Urinary bladder (tissue), 4 donors: ENCODE data around the gene SEC31B. TPM values are rescaled to one million over a fixed set of nuclear protein-coding genes. Genes with fewer than 3 reads are reported as not detected.

Experiments used
- DNase-seq: peaks from one replicate; pipeline ENCODE4 v3.0.0-alpha.2; 2015; ENCODE audit errors: extremely low spot score
- H3K27ac ChIP-seq: one replicate; pipeline ENCODE4 v1.5.1; 2013; ENCODE audit warnings: low read depth, mild to moderate bottlenecking, moderate library complexity
- H3K36me3 ChIP-seq: one replicate; pipeline ENCODE4 v1.6.1; 2013; ENCODE audit warnings: mild to moderate bottlenecking, moderate library complexity; ENCODE audit not compliant: insufficient read depth
- H3K4me1 ChIP-seq: one replicate; pipeline ENCODE4 v1.6.1; 2013; ENCODE audit warnings: mild to moderate bottlenecking, moderate library complexity; ENCODE audit not compliant: insufficient read depth
- H3K4me3 ChIP-seq: one replicate; pipeline ENCODE4 v1.5.1; 2013; ENCODE audit warnings: low read depth, low read length
- WGBS: extraction: QIAGEN DNeasy Blood & Tissue Kit; methylation state at CpG from one replicate; pipeline ENCODE4 v1.1.7; 2013; 5-methylcytosine and 5-hydroxymethylcytosine counted together
- polyA plus RNA-seq: library from polyadenylated mRNA; stranded (reverse); fragments of 200-250 nt; gene quantifications from one replicate; pipeline ENCODE4 v1.2.3, GENCODE V29; 2013
- total RNA-seq: library from RNA; depleted of rRNA; stranded (reverse); fragments of >200 nt; gene quantifications from one replicate; pipeline ENCODE4 v1.2.3, GENCODE V29; 2014
- donor health status: healthy with polysubstance abuse.
- donor health status: healthy.

The SEC31B gene
- total and polyA plus RNA-seq, 2 donors: 5.1 to 7.0 TPM

DNA sequence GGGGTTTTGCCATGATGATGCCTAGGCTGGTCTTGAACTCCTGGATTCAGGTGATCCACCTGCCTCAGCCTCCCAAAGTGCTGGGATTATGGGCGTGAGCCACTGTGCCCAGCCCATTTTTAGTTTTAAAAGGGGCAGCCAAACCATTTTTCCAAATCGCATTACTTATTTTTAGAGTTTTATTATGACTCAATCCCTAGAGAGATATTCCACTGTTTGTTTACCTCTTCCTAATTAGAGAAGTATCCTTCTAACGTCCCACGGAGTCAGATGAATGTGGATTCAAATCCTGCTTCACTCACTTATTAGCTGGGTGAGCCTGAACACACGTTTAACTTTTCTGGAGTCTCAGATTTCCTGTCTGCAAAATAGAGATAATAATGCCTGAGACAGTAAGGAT is 41.7 kb downstream of the SEC31B start:
- no peak for DNase-seq
- Histone ChIP-seq H3K27ac (no peak overlapping the region), H3K4me1 (no peaks in the 10 kb centered on the region), H3K4me3 (no peak overlapping the region), H3K36me3 (no peaks in the 10 kb centered on the region)
- WGBS: 23% methylated on average over 5 of the region's 5 CpGs

DNA sequence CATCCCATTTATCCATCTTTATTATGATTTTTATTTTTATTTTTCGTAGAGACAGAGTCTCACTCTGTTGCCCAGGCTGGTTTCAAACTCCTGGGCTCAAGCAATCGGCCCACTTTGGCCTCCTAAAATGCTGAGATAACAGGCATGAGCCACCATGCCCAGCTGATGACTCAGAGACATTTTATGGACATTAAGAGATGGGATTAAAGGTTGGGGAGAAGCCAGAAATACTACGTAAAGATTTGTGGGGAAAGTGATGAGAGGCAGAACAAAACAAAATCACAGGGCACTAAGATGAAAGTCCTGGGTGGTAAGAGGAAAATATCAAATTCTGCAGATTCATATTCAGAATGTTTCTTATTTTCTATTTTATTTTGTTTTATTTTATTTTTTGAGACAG is 49.3 kb downstream of the SEC31B start:
- H3K4me1 ChIP-seq: no peaks in the 10 kb centered on the region
- H3K36me3 ChIP-seq: no peaks in the 10 kb centered on the region
- no peak overlapping the region for H3K4me3 ChIP-seq
- WGBS: 46% methylated on average over 3 of the region's 3 CpGs
- no peak for DNase-seq
- H3K27ac ChIP-seq: no peak overlapping the region

DNA sequence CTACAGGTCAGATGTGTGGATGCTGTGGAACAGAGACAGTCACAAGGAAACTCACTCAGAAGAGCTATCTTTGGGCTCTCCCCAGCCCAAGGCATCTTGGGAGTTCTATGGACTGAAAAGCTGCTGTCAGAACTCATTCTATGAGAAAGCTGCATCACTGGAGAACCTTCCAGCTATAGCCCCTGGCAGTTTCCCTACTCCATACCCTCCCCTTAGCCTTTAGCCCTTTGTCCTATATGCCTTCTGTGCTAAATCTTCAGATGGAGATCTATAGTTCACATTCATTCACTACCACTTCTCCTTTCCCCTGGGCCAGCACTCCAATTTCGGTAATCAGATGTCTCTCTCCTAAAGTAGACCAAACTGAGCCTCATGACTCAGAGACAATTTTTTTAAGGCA is 49.9 kb downstream of the SEC31B start:
- Histone ChIP-seq H3K4me3 (no peak overlapping the region), H3K4me1 (no peaks in the 10 kb centered on the region), H3K27ac (no peak overlapping the region), H3K36me3 (no peaks in the 10 kb centered on the region)
- no peak for DNase-seq
- 78% methylated on average over 1 of the region's 1 CpG for WGBS

DNA sequence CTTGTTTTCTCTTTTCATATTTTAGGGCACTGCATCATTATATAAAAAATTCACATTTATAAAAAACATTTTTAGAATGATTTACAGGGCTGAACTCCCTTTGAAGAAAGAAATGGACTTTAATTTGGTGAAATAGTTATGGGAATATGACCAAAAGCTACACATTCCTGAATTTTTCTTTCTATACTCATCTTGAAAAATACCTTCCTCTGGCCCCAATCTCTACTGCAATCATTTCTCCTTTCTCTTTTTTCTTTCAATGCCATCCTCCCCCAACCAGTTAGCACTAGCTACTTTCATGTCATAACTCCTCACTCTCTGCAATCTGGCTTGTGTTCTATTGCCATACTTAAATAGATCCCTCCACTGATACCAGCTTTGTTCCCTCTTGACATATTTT is 50.7 kb downstream of the SEC31B start:
- Histone ChIP-seq H3K27ac (no peak overlapping the region), H3K4me3 (no peak overlapping the region), H3K36me3 (no peaks in the 10 kb centered on the region), H3K4me1 (no peaks in the 10 kb centered on the region)
- no peak for DNase-seq

DNA sequence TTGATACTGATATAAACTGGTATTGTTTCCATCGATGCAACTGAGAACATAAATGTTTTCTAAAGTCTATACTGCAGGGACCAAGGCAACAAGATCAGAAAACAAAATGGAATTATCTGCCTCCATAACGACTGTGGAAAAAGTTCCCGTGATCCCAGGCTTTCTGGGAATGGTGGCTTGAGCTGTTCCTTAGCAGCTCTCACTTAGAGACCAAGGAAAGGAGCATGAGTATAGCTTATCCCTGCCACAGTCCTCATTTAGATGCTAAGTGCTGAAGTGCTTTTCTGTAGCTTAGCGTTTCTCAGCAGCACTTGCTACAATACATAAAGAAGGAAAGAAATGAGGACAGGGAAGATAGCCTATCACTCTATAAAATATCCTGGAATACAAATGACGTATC is 51.3 kb downstream of the SEC31B start:
- WGBS: 38% methylated on average over 5 of the region's 5 CpGs
- H3K4me3 ChIP-seq: no peak overlapping the region
- DNase-seq: no peak
- no peaks in the 10 kb centered on the region for H3K4me1 ChIP-seq
- H3K36me3 ChIP-seq: no peaks in the 10 kb centered on the region
- no peak overlapping the region for H3K27ac ChIP-seq

DNA sequence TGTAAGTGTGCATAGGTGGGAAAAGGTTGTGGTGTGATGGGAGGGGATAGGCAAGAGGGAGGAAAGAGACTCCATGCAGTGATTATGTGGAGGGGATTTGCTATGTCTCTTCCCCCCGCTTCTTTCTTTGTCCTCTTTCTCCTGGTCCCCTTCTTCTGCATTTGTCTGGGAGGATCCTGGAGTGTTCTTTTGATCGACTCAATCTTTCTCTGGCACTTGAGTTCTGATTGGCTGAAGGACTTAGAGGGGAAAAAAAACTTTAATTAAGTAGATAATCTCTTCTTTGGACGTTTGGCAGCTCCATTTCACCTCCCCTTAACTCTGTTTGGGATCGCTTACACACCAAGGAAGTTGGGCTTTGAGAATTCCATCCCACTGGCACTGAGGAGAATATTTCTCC is 57.0 kb downstream of the SEC31B start, which contains the start of gene WNT8B:
Gene WNT8B, plus strand, starts transcription at position 301 of the 400 bp plus-strand sequence. CDS start 160 bp downstream, outside the sequence.
- H3K27ac ChIP-seq: no peak within 1 kb of the TSS
- no peaks in the 10 kb centered on the region for H3K4me1 ChIP-seq
- no peak within 1 kb of the TSS for H3K4me3 ChIP-seq
- H3K36me3 ChIP-seq: no peaks in the 10 kb centered on the region
- 52% methylated on average over 4 of the region's 4 CpGs for whole genome bisulfite sequencing
- no peak for DNase-seq

DNA sequence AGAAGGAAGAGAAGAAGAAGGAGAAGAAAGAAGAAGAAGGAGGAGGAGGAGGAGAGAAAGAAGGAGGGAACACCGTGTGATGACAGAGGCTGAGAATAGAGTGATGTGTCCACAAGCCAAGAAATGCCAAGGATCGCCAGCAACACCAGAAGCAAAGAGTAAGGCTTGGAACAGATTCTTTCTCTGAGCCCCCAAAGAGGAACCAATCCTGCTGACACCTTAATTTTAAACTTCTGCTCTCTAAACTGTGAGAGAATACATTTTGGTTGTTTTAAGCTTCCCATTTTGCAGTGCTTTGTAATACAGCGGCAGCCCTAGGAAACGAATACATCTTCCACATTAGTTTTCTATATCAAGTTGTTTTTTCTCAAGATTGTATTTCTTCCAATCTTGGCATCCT is 70.7 kb downstream of the SEC31B start:
- Histone ChIP-seq H3K36me3 (no peaks in the 10 kb centered on the region), H3K4me3 (no peak overlapping the region), H3K4me1 (no peaks in the 10 kb centered on the region), H3K27ac (no peak overlapping the region)
- no peak for DNase-seq
- WGBS: 80% methylated on average over 4 of the region's 4 CpGs

DNA sequence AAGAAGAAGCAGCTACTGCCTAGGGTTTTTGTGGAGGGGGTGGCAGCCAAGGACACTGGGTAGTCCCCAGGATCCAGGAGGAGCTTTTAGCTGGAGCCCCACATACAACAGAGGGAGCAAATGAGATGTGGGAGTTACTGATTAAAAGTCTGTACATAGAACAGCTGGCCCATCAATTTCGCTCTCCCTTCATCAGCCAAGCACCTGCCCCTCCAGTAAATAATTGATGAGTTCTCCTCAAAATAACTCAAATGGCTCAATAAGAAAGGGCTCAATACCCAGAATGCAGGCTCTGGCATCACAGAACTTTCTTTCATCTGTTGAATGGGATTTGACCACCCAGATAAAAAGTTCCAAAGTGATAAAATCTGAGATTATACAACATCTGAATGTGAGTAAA is 72.0 kb downstream of the SEC31B start:
- no peak overlapping the region for H3K4me3 ChIP-seq
- WGBS: 87% methylated on average over 1 of the region's 1 CpG
- H3K27ac ChIP-seq: no peak overlapping the region
- H3K4me1 ChIP-seq: no peaks in the 10 kb centered on the region
- no peak for DNase-seq
- H3K36me3 ChIP-seq: no peaks in the 10 kb centered on the region

DNA sequence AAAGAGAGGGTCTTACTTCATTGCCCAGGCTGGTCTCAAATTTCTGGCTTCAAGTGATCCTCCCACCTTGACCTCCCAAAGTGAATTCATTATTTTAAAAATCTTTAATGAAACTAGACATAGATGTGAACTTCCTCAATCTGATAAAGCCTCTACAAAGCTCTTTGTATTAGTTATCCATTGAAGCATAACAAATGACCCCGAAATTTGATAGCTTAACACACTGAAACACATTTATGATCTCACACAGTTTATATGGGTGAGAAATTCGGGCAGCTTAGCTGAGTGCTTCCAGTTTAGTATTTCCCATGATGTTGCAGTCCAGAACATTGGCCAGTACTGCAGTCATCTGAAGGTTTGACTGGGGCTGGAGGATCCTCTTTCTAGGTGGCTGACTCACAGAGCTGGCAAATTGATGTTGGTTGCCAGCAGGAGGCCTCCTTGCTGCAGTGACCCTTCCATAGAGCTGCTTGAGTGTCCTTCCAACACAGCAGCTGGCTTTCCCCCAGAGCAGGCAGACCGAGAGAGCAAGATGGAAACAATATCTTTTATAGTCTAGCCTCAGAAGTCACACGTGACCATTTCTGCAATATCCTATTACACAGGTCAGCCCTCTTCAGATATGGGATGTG is 73.4 kb downstream of the SEC31B start:
- Histone ChIP-seq H3K27ac (no peak overlapping the region), H3K4me3 (no peak overlapping the region), H3K36me3 (no peaks in the 10 kb centered on the region), H3K4me1 (no peaks in the 10 kb centered on the region)
- DNase-seq: no peak
- 55% methylated on average over 4 of the region's 4 CpGs for WGBS

DNA sequence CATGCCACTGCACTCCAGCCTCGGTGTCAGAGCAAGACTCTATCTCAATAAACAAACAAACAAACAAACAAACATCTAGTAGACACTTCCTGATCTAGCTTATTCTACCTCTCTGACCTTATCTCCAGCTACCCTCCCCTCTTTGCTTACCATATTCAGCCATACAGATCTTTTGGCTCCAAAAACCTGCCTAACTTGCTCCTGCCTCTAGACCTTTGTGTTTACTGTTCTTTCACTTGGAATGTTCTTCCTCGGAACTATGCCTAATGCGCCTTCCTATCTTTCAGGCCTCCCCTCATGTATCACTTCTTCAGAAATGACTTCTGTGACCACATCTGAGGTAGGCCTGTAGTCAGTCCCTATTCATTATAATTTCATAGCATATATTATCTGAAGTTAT is 77.1 kb downstream of the SEC31B start:
- no peak overlapping the region for H3K4me3 ChIP-seq
- H3K27ac ChIP-seq: no peak overlapping the region
- no peaks in the 10 kb centered on the region for H3K36me3 ChIP-seq
- whole genome bisulfite sequencing: 70% methylated on average over 3 of the region's 3 CpGs
- no peaks in the 10 kb centered on the region for H3K4me1 ChIP-seq
- DNase-seq: no peak

DNA sequence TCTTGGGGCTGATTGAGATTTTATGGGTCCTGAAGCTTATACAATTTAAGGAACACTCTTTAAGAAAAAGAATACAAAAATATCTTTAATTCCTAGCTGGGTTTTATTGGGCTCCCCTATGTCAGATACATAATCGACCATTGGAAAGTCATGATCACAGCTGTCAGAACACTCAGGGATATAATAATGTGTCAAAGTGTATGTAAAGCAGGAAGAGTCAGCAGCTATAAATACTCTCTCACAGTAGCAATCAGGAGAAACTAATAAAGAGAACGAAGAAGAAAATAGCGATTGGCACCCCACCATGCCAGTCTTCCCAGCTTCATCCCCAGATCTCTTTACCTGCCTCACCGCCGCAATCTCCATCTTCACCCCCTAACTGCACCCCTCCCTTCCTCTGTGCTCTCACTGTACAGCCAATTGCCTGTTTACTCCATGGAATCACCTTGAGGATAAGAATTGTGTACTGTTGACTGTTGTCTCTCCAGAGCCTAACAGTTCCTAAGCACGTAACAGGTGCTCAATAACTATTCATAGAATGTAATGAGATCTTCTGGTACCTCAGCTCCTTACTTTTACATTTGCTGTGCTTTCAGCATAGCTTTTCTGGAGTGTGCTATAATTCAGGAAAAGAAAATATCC is 80.9 kb downstream of the SEC31B start:
- no peak for DNase-seq
- 84% methylated on average over 6 of the region's 6 CpGs for WGBS
- Histone ChIP-seq H3K4me1 (no peaks in the 10 kb centered on the region), H3K36me3 (no peaks in the 10 kb centered on the region), H3K4me3 (no peak overlapping the region), H3K27ac (no peak overlapping the region)

Other genes with a start within 250 kb of the SEC31B start
- gene BLOC1S2, start 233.2 kb downstream of the SEC31B start, total RNA-seq: 28.6 TPM
- gene BLOC1S2, start 233.2 kb downstream of the SEC31B start, polyA plus RNA-seq: 22.4 TPM
- not detected for gene PKD2L1, start 189.6 kb downstream of the SEC31B start, total RNA-seq
- gene PKD2L1, start 189.6 kb downstream of the SEC31B start, polyA plus RNA-seq: not detected
- gene SCD, start 172.6 kb downstream of the SEC31B start, total RNA-seq: 35.2 TPM
- gene SCD, start 172.6 kb downstream of the SEC31B start, polyA plus RNA-seq: 66.4 TPM
- gene WNT8B, start 56.9 kb downstream of the SEC31B start, total RNA-seq: 0.11 TPM
- 0.08 TPM for gene WNT8B, start 56.9 kb downstream of the SEC31B start, polyA plus RNA-seq
- gene NDUFB8, start 10.0 kb upstream of the SEC31B start, total RNA-seq: 106 TPM
- 364 TPM for gene NDUFB8, start 10.0 kb upstream of the SEC31B start, polyA plus RNA-seq
- gene HIF1AN, start 16.1 kb upstream of the SEC31B start, total RNA-seq: 14.4 TPM
- gene HIF1AN, start 16.1 kb upstream of the SEC31B start, polyA plus RNA-seq: 15.4 TPM
- not detected for gene PAX2, start 225.7 kb upstream of the SEC31B start, total RNA-seq
- not detected for gene PAX2, start 225.7 kb upstream of the SEC31B start, polyA plus RNA-seq